Heart left ventricle (tissue), 16 donors: ENCODE results near the gene CREB3L1. TPM values are rescaled to one million over a fixed set of nuclear protein-coding genes. Genes with fewer than 3 reads are reported as not detected.

Experiments used
- ATAC-seq, 4 donors: fragments of 200-7000 bp; cut with Tn5 transposase; one replicate each; pipeline ENCODE4 v1.9.1; 2020 to 2022; ENCODE audit warnings: moderate library complexity in 4 of 4, mild to moderate bottlenecking in 3 of 4, moderate number of reproducible peaks in 1 of 4
- DNase-seq, 5 donors: peaks; one replicate each; pipeline ENCODE4 v3.0.0-alpha.2; 2020
- H3K27ac ChIP-seq, 12 donors: fragments of 200-600 bp; sonication (generic) in 4 of 12; one replicate each; pipeline versions ENCODE4 v1.5.0 to v1.8.0; 2016 to 2022; ENCODE audit warnings: mild to moderate bottlenecking in 2 of 12
- H3K27me3 ChIP-seq, 9 donors: fragments of 200-600 bp; sonication (generic) in 2 of 9; one replicate each; pipeline versions ENCODE4 v1.5.1 to v1.8.0; 2016 to 2022; ENCODE audit warnings: mild to moderate bottlenecking in 3 of 9
- H3K36me3 ChIP-seq, 9 donors: fragments of 200-600 bp; sonication (generic) in 2 of 9; one replicate each; pipeline versions ENCODE4 v1.5.0 to v1.8.0; 2018 to 2022; ENCODE audit warnings: mild to moderate bottlenecking in 2 of 9
- H3K4me1 ChIP-seq, 12 donors: fragments of 200-600 bp; sonication (generic) in 4 of 12; one replicate each; pipeline versions ENCODE4 v1.5.0 to v1.8.0; 2016 to 2022; ENCODE audit warnings: mild to moderate bottlenecking in 3 of 12
- H3K4me3 ChIP-seq, 12 donors: fragments of 200-600 bp; sonication (generic) in 4 of 12; one replicate each; pipeline versions ENCODE4 v1.5.0 to v1.8.0; 2017 to 2022; ENCODE audit warnings: mild to moderate bottlenecking in 9 of 12, moderate library complexity in 4 of 12
- H3K9me3 ChIP-seq, 12 donors: fragments of 200-600 bp; sonication (generic) in 4 of 12; one replicate each; pipeline versions ENCODE4 v1.5.0 to v1.8.0; 2016 to 2022; ENCODE audit warnings: mild to moderate bottlenecking in 1 of 12
- POLR2A ChIP-seq, 2 donors: fragments of 450-650 bp; IDR thresholded peaks; one replicate each; pipeline ENCODE4 v1.6.1; 2017; ENCODE audit warnings: antibody characterized with exemption in 2 of 2, mild to moderate bottlenecking in 2 of 2, moderate library complexity in 2 of 2
- WGBS, 4 donors: extraction: QIAGEN DNeasy Blood & Tissue Kit in 2 of 4; methylation state at CpG; one replicate each; pipeline versions ENCODE4 v1.1.5 to v1.1.7; 2013 to 2018; 5-methylcytosine and 5-hydroxymethylcytosine counted together
- intact Hi-C, 10 donors: fragments of 100-400 bp; cut with DNase I; formaldehyde crosslinking; loops; one replicate each; pipeline versions ENCODE4 v1.11.1 to v1.14.2; 2022
- polyA plus RNA-seq, 2 donors: library from polyadenylated mRNA; stranded (reverse); fragments of 200-250 nt; gene quantifications; one replicate each; pipeline ENCODE4 v1.2.3, GENCODE V29; 2013
- total RNA-seq, 9 donors: library from RNA; depleted of rRNA in 2 of 9; stranded (reverse); fragments of >200 nt in 2 of 9; fragmentation: NEBNext Ultra II Directional in 3 of 9; extraction: Animal tissue kit (Norgen Biotek cat#: 25700) in 3 of 9; gene quantifications; one replicate each; pipeline versions ENCODE4 v1.1.0 to v1.2.4, GENCODE V29; 2016 to 2023
- TF ChIP-seq, protein P1 (sequence below), 12 donors: fragments of 200-600 bp; sonication (generic) in 4 of 12; IDR thresholded peaks; one replicate each; pipeline versions ENCODE4 v1.5.0 to v1.8.0; 2018 to 2022; ENCODE audit warnings: antibody characterized with exemption in 12 of 12, mild to moderate bottlenecking in 5 of 12
- donor health status: ischemic (EF 13 %, LVEDD 7.1; RV severe dilation, severe dysfunction).
- donor health status: healthy with polysubstance abuse.
- donor health status: DM: no; HTN: yes; CAD: no.
- donor health status: DM: no; HTN: no; CAD: no.
- donor health status: ischemic (EF 25% LVEDD 6.9; RV normal size, moderate dysfunction).
- donor health status: ischemic (EF 25% LVEDD 5.7; RV mildly dilated, moderate dysfunction).
- donor health status: healthy.
- donor health status: DM: yes; HTN: yes; CAD: no.
- donor health status: ischemic (EF 35%, LVEDD 5.7; RV mildly dilated, moderate dysfunction).
- donor health status: nonischemic (EF 11% LVEDD 7.7; RV severe dilation, severe dysfunction).
- donor health status: DM: yes; HTN: yes; CAD: no.
- donor health status: PGD.
- donor health status: ischemic (EF 29% LVEDD 5.4; RV normal size, mild dysfunction).
- donor health status: nonischemic (EF 23%, LVEDD 6.1; RV moderate dilation, normal function).

The CREB3L1 gene
- total and polyA plus RNA-seq, 11 donors, result 7.4 to 31.9 (median 23.3) TPM

- intact Hi-C loops, result loop anchor here in 6 of 10 donors (2.0 to 10.0 kb wide), 7 partner anchors 71 to 299 kb away; partner anchors contain the start of gene PHF21A (in 3 of the 6)
- ATAC-seq (no peak), DNase-seq (no peak)
- peaks cover 0 to 11% (median 0%) of the 10 kb centered on the region in 12 donors for H3K9me3 ChIP-seq
- H3K4me3 ChIP-seq, result no peak overlapping the region
- no peaks in the 10 kb centered on the region for H3K36me3 ChIP-seq
- no peaks in the 10 kb centered on the region for H3K27me3 ChIP-seq
- 71 to 83% (median 73%) methylated on average over 1 of the region's 1 CpG for WGBS, 4 donors
- H3K27ac ChIP-seq, result peak overlapping the region in 1 of 12 donors; percentile 90
- TF ChIP-seq, protein P1, sequence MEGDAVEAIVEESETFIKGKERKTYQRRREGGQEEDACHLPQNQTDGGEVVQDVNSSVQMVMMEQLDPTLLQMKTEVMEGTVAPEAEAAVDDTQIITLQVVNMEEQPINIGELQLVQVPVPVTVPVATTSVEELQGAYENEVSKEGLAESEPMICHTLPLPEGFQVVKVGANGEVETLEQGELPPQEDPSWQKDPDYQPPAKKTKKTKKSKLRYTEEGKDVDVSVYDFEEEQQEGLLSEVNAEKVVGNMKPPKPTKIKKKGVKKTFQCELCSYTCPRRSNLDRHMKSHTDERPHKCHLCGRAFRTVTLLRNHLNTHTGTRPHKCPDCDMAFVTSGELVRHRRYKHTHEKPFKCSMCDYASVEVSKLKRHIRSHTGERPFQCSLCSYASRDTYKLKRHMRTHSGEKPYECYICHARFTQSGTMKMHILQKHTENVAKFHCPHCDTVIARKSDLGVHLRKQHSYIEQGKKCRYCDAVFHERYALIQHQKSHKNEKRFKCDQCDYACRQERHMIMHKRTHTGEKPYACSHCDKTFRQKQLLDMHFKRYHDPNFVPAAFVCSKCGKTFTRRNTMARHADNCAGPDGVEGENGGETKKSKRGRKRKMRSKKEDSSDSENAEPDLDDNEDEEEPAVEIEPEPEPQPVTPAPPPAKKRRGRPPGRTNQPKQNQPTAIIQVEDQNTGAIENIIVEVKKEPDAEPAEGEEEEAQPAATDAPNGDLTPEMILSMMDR (IDR thresholded peaks at IDR 0.05), result no peak
- no peak for TF ChIP-seq POLR2A (IDR thresholded peaks at IDR 0.05)
- H3K4me1 ChIP-seq, result peaks cover 3 to 30% (median 18%) of the 10 kb centered on the region in 12 donors
Observed at GRCh38 chr11:46235777-46236688, 41.4 kb upstream of the CREB3L1 start.

GRCh38 chr11:46236918-46237247 is 40.6 kb upstream of the CREB3L1 start:
- H3K4me1 ChIP-seq, result peaks cover 3 to 30% (median 18%) of the 10 kb centered on the region in 12 donors
- peak overlapping the region in 2 of 12 donors; percentile 90 for H3K27ac ChIP-seq
- peaks cover 0 to 11% (median 0%) of the 10 kb centered on the region in 12 donors for H3K9me3 ChIP-seq
- TF ChIP-seq, protein P1 (IDR thresholded peaks at IDR 0.05), result no peak
- no peak for TF ChIP-seq POLR2A (IDR thresholded peaks at IDR 0.05)
- peak overlapping the region in 2 of 12 donors; percentile 59 to 60 for H3K4me3 ChIP-seq
- no peak for DNase-seq
- no peaks in the 10 kb centered on the region for H3K36me3 ChIP-seq
- WGBS, 4 donors, result 78 to 87% (median 82%) methylated on average over 5 of the region's 5 CpGs
- ATAC-seq, result no peak
- H3K27me3 ChIP-seq, result no peaks in the 10 kb centered on the region
- intact Hi-C loops, result loop anchor here in 6 of 10 donors (2.0 to 10.0 kb wide), 7 partner anchors 70 to 298 kb away; partner anchors contain the start of gene PHF21A (in 3 of the 6)

- peaks cover 3 to 34% (median 20%) of the 10 kb centered on the region in 12 donors for H3K4me1 ChIP-seq
- ATAC-seq, result peak in 3 of 4 donors; percentile 58 to 65 (median 64)
- H3K36me3 ChIP-seq, result no peaks in the 10 kb centered on the region
- peaks cover 0 to 11% (median 0%) of the 10 kb centered on the region in 12 donors for H3K9me3 ChIP-seq
- H3K4me3 ChIP-seq, result peak overlapping the region; percentile 32 to 67 (median 58)
- H3K27me3 ChIP-seq, result no peaks in the 10 kb centered on the region
- intact Hi-C loops, result loop anchor here (2.0 to 10.0 kb wide), 9 partner anchors 70 to 297 kb away; partner anchors contain the start of gene PHF21A (in 5 of the 10)
- no peak for TF ChIP-seq POLR2A (IDR thresholded peaks at IDR 0.05)
- TF ChIP-seq, protein P1 (IDR thresholded peaks at IDR 0.05), result no peak
- 8 to 16% (median 12%) methylated on average over 39 to 59 of the region's 59 CpGs for WGBS, 4 donors
- DNase-seq, result peak; percentile 62 to 86 (median 74)
- peak overlapping the region; percentile 84 to 96 (median 92) for H3K27ac ChIP-seq
Observed at GRCh38 chr11:46237248-46238077, 40.0 kb upstream of the CREB3L1 start.
